ENCODE measurements around the gene PYGM.

Gene PYGM

DNA sequence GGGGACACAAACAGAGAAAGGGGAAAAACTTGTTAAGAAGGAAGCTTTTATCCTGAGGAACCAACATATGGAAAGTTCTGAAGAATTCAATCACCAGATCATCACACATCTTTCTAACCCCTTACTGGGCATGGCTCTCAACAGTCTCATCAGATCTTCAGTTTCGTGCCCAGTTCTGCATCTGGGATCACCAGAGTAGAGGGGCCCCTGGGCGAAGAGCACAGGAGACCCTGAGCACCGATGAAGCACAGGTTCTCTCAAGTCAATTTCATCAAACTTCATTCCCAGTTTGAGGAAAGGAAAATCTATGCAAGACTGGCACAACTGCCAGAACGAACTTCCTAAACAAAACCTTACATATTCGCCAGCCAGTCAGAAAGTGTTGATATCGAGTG, 8.5 kb upstream of the PYGM start:
- no peak for DNase-seq (ENCODE audit: low read depth in 1 of 2, low spot score in 1 of 2)

DNA sequence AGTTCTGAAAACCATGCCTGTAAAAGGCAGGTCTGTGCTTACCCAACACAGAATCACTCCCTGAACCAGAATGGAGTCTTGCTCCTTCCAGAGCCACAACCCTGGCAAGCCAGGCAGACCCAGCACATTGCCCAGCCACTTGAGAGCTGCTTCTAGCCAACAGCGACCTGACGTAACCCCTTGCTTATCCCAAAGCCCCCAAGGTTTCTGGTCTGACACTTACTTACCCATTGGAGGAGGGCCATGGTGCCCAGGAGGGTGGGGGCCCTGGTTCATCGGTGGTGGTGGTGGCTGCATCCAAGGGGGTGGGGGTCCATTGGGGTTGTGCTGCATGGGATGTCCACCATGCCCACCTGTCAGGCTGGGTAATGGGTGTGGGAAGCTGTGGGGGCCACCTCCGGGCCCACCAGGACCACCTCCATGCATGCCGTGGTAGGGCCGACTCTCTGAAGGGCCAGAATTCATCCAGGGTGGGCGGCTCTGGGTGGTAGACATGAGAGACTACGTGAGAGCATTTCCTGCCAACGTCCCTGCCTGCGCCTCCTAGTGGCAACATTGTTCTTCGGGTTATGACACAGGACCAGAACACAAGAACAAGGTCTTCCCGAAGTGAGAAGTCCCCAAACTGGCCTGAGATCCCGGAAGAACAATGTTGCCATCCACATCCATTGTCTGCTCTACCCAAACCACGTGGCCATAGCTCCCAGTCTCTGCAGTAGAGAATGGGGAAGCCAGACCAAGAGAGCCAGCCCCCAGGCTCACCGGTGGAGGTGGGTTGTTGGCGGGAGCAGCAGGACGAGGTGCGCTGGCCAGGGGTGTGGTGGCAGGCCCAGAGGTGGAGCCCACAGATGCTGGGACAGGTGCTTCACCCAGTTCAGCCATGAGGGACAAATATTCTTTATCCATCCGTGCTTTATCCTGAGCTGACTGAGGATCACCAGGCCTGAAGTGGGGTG, 7.8 kb upstream of the PYGM start:
- DNase-seq (ENCODE audit: low read depth in 1 of 2, low spot score in 1 of 2) = peak; percentile 66 to 74

DNA sequence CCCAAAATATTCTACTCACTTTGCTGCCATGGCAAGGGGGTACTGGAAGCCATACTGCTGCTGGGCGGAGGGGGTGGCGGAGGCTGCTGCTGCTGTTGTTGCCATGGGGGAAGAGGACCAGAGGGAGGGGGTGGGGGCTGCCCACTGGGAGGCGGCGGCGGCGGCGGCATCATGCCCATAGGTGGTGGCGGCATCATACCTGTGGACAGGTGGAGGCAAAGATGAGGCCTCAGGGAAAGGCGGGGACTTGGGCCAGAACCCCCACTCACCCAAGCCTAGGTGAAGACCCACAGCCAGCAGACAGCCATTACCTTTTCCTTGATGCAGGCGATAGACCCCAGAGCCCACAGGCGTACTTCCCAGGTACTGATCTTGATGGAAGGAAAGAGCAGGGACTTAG, 7.1 kb upstream of the PYGM start:
- no peak for DNase-seq (ENCODE audit: low read depth in 1 of 2, low spot score in 1 of 2)

DNA sequence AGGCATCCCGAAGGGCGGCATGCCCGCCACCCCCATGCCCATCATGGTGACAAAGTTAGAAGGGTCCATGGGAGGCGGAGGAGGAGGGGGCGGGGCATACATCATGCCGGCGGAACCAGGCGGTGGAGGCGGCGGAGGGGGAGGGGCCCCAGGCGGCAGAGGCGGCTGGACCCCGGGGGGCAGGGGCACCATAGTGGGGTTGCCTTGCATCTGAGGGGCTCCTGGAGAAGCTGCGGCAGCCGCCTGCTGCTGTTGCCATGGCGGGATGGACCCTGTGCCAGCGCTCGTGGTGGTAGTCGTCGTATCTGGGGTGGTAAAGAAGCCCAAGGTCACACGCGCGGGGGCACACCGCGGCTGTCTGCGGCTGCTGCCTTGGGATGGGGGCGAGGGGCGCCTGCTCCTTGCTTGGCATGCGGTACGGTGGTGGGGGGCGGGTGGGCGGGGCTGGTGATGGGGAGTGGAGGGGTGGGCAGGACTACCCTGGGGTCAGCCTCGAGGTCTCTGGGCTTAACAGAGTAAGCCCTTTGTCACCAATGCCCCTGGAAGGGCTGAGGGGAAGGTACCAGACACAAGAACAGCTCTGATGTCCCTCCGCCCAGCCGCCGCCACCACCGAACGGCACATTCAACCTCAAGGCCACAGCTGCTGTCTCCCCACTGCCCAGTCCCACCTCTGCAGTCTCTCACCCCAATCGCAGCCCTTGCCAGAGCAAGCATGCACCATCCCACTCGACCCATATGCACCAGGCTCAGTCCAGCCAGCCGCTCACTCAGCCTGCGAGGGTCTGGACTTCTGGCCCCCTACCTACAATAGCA, 6.3 kb upstream of the PYGM start:
- DNase-seq (ENCODE audit: low read depth in 1 of 2, low spot score in 1 of 2) = no peak

DNA sequence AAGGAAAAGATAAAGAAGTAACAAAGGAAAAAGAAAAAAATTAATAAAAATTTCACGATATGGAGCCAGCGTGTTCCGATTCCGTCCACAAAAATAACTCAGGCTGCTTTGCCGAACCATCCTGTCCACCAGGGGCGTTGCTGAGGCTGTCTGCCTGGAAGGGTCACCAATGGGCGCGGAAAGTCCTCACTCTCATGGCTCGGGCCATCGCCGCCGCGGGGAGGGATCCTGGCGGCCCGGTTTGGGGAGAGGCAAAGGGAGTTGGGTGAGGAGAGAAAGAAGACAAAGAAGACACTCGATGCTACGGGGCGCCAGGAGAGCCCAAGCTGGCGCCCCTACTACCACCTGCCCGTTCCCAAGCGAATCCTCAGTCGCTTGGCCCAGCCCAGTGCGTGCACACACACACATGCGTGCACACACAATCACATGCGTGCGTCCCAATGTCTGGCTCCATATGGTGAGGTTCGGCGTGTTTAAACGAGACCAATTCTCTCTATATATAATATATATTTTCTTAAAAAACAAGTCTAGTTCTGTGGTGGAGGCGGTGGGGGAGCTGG, 5.6 kb upstream of the PYGM start:
- DNase-seq (ENCODE audit: low read depth in 1 of 2, low spot score in 1 of 2) = no peak

DNA sequence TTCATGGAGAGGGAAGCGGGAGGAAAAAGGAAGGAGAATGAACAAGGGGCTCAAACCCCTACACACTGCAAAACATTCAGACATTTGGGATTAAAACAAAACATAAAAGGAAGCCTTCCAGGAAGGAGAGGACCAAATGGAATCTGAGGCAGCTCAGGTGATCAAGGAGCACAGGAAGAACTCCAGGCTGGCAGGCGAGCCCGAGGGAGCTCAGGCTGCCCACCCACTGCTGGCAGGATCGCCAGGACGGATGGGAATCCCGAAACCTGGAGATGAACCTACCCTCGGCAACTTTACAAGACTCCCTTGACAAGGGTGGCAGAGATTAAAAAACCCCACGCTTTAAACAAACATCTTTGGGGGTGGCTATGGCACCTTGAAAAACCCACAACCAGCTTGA, 5.0 kb upstream of the PYGM start:
- DNase-seq (ENCODE audit: low read depth in 1 of 2, low spot score in 1 of 2) = no peak

DNA sequence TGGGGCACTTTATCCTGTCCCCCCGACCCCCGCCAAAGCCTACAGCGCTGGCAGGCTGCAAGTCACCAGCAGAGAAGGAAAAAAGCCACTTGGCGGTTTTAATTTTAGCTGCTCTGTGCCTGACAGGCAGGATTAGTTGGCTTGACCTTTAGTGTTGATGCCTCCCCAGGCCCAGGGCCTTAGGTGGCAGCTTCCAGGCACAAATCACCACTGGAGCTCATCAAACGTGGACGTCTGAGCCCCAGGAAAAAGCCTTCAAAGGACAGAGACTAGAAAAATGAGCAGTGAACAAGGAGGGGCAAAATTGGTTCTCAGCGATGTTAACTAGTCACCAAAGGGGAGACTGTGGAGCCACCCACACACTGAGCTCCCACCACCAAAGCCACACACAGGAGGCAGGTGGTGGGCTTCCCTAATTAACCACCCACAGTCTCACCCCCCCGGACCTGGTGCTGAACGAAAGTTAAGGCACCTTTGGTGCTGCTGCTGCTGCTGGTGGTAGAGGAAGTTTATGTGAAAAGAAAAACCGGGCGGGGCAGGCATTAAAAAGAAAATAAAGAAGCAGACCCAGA, 4.4 kb upstream of the PYGM start:
- no peak for DNase-seq (ENCODE audit: low read depth in 1 of 2, low spot score in 1 of 2)

DNA sequence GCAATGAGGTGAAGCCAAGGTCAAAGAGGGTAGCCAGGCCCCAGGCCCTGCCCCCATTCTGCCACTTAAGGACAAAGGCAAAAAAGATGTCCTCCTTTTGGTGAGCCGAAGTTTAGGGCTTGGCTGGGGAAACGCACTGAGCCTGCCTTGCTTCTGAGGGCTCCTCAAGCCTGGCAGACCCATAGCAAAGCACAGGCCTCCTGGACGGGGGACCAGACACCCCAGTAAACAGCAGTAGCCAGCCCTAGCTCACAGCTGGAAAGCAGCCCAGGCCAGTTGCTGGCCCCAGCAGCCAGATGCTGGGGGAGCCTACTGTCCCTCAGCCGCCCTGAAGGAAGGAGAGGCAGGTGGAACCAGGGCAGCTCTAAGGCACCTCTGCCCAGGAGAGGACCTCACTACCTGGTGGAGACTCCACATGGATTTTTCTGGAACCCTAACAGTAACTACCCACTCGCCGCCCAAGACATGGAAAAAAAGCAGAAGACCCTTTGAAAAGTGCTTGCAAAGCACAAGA, 3.8 kb upstream of the PYGM start:
- no peak for DNase-seq (ENCODE audit: low read depth in 1 of 2, low spot score in 1 of 2)

DNA sequence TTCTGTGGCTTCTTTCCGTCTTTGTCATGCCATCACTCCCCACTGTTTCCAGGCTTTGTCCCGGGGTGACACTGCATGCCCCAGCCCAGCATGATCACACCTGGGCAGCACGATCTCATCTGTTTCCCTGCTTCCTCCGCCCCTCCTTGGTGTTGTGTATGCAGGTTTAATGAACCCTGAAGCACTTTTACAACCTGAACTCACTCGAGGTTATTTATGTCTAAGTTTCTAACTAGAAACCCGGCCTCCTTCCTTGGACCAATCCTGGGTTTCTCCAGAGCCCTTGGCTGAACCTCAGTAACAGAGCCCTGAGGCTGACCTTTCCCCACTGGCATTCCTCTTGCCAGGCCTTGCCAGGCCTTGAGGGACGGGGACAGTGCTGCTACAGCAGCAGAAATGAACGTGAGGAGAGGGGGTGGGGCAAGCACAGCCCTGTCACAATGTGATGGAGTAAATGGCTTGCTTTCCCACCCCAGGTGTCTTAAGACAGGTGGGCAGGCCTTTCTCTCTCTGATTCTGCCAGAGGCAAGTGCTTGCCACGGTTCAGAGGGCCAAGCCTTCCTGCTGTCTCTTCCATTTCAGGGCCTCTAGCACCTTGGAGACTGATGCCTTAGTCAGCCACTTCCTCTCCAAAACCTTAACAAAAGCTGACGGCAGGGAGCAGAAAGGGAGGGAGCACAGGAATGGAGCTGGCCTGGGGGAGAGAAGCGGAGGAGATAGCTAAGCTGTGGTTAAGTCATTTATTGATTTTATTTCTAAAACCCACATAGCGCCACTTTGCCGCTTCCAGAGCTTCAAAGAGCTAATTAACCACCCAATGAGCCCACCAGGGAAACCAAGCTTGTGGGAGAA, 3.1 kb upstream of the PYGM start:
- no peak for DNase-seq (ENCODE audit: low read depth in 1 of 2, low spot score in 1 of 2)

DNA sequence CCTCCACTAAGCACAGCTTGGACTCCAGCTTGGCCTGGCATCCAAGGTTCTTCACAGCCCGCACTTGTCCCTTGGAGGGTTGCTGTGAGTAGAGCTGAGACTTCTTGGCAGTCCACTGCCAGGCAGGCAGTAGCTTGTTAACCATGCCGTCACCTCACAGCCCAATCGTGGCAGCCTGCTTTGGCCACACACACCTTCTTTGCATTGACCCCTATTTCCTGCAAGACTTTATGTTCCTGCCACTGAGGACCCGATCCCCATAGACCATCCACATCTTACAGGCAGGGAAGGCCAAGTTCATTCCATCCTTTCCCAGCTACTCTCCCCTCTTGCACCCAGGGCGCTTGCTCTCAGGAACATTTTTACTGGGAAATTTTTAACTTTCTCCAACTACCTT, 2.5 kb upstream of the PYGM start:
- no peak for DNase-seq (ENCODE audit: low read depth in 1 of 2, low spot score in 1 of 2)

DNA sequence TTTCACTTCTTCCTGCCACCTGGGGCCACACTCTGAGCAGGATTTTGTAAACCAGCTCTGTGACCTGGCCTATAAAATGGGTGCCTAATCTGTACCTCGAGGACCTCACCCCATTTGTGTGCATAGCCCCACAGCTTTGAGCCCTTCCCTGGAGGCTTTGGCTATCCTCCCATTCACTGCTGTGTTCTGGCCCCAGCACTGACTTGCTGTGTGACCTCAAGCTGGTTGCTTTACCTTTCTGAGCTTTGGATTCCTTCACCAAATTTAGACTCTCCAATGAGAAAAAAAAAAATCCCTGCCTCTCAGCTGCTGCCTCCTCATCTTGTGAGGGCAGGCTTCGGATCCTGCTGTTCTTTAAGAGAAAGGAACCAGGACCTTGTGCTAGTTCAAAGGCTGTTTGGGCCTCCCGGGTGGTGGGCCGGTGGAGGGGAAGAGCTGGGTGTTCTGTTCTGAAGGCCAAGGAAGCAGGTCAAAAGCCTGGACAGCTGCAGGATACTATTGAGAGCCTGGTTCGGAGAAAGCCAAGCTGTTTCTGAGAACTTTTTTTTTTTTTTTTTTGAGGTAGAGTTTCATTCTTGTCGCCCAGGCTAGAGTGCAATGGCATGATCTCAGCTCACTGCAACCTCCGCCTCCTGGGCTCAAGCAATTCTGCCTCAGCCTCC, 1.1 kb upstream of the PYGM start:
- DNase-seq (ENCODE audit: low read depth in 1 of 2, low spot score in 1 of 2) = no peak

DNA sequence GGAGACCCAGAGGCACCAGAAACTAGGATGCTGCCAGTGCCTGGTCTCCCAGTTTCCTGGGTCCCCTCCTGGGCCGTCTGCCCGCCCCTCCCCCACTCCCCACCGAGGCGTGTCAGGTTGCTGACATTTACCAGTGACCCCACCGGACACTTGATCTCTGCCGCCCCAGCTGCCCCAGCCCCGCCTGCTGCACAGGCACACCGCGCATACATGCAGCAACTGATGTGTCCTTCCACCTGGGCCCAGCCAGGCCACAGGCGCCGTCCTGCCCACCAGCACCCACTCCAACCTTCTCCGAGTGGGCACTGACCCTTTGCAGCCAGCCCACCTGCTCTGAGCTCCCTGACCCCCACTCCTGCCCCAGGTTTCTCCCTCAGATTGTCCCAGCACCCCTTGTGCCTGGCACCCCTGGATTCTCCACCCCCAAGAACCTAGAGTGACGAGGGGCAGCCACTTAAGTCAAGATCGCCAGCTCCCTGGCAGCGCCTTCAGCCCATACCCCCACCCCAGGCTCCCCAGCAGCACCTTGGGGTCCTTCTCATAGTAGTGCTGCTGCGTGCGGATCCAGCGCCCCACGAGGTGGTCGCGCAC, 548 bp downstream of the PYGM start:
- no peak for DNase-seq (ENCODE audit: low read depth in 1 of 2, low spot score in 1 of 2)

DNA sequence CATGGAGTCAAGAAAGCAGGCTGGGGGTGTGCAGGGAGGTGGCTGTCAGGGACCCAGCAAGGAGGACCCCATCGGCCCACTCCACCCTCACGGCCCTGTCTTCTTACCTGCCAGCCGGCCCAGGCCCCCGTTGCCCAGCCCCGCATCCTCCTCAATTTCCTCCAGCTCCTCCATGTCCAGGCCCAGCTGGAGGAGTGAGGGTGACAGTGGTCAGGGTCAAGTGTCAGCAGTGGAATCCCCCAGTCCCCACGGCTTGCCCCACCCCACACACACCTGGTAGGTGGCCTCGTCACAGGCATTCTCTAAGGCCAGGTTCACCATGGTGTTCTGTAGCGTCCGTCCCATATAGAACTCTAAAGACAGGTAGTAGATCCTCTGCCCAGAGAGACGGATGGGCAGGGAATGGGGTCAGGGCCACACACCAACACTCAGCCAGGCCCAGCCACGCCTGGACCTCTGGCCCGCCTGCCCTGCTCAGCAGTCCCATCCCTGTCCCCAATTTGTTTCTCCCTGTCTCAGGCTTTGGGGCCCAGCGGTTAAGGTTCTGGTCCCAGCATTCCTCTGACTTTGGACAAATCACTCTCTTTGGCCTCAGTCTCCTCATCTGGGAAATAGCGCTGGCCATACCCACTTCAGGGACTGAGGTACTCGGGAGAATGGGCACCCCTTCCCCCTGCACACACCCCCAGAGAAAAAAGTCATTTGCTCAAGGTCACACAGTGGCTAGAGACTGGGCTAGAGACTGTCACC, 1.3 kb downstream of the PYGM start:
- no peak for DNase-seq (ENCODE audit: low read depth in 1 of 2, low spot score in 1 of 2)

DNA sequence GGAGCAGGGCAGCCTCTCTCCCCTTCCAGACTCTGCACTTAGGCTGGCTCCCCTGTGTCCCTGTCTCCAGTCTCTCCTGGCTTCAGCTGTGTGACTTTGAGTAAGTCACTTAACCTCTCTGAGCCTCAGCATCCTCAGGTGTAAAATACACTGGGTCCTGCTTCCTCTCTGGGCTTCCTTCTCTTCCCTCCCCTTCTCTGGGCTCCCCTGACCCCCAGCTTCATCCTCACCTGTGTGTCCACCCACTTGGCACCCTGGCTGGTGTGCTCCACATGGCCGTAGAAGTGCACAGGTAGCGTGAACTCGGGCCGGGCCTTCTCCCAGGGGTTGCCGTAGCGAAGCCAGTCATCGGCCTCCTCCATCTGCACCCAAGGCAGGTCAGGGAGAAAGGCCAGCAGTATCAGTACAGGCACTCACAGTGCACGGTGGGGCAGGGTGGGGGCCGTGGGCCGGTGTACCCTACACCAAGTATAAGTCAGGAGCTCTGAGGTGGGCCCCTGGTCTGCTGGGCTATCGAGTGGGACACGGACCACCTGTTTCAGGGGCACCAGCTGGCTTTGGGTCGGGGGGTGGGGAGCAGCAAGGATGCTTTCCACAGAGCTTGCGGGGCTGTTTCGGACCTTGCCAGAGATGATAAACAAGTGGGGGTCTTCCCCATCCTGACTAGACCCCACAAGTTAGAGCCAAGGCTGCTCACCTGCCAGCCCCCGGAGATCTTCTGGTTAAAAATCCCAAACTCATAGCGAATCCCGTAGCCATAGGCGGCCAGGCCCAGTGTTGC, 2.0 kb downstream of the PYGM start:
- no peak for DNase-seq (ENCODE audit: low read depth in 1 of 2, low spot score in 1 of 2)

DNA sequence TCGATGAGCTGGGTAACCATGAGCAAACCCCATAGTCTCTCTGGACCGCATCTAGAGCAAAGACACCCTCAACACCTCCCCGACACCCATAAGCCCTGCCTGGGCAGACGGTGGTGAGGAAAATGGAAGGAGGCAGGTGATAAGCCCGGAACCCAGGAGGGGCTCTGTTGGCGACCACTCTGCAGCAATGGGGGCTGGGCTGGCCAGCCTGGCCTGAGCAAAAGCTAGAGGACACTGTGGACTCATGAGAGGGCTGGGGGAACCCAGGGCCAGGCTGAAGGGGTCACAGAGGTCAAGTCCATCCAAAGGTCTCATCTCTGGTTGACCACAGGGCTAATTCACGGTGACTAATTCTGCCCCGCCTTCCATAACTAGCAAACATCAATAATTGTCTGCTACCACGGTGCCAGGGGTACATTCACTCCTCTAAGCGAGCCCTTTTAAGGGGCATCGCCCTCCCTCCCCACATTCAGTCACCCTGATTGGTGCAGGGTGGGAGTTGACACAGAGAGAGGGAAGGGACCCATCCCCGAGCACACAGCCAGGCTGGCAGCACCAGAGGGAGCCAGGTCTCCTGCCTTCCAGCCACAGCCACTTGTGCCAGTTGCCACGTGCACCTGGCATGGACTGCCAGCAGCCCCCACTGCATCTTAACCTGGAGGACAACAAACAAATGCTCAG, 4.0 kb downstream of the PYGM start:
- DNase-seq (ENCODE audit: low read depth in 1 of 2, low spot score in 1 of 2) = no peak

DNA sequence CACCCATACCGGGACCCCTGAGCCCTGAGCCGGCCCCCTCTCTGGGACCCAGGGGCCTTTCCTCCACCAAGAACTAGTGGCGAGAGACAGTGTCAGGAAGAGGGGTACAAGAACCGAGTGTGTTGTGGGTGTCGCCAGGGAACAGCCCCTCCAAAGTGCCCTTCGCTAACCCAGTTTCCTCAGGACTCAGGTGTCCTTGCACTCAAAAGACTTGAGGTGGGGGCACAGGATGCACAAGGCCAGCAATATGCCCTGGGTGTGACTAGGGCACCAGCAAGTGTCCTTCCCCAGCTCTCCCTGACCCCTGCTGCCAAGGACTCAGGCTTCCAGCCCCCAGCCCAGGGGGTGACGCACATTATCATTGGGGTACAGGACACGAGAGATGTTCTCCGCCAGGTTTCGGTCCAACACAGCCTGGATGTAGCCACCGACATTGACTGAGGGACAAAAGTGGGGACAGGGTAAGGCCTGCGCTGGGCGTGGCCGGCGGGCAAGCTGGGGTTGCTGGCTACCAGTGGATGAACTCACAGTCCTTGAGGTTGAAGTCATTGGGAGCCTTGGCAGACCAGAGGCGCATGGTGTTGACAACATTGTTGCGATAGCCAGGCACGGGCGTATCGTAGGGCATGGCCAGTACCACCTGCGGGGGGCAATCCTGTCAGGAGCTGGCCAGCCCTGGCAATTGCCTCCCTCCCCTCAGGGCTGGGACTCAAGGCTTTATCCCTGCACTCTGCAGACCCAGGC, 4.7 kb downstream of the PYGM start:
- DNase-seq (ENCODE audit: low read depth in 1 of 2, low spot score in 1 of 2) = no peak
